ENCODE data around the gene DGCR2.

DGCR2 gene

DNA sequence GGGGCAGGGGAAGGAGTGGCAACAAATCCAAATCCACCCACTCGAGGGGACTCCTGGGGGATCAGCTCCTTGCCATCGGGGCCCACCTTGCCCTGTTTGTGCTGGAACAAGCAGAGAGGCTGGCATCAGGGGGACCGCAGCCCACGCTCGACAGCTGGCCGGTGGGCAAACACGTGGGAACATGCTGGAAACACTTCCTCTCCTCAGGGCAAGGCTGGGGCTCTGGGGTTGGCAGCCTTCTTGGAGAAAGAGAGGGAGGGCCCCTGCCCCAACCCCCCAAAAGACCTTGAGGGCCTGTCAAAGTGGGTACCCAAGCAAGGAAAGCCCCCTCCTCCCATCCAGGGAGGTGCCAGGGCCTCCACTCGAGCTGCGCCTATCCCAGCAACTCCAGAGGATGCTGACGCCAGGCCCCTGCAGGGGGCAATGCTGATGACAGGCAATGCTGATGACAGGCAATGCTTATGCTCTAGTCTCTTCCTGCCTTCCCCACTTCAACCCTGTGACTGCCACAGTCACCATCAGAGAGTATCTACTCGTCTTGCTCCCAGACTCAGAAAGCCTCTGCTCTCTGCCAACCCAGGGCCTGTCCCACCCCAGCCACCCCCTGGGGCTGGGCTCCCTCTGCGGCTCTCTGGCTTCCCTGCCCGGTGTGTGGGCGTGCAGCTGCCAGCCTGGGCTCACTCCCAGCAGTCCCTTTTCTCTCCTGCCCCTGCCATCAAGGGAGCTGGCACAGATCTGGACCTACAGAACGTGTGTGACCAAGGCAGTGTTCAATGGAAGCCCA is 16.2 kb upstream of the DGCR2 start:
- no peak for DNase-seq (ENCODE audit: low read depth in 1 of 2, low spot score in 1 of 2)
- Histone ChIP-seq H3K27me3 (ENCODE audit: insufficient read depth, poor library complexity, severe bottlenecking) (no peaks in the 10 kb centered on the region), H3K27ac (replicated peaks) (no peak overlapping the region), H3K4me3 (replicated peaks; ENCODE audit: insufficient read depth, low read length) (no peak overlapping the region)
- TF ChIP-seq, protein P1, sequence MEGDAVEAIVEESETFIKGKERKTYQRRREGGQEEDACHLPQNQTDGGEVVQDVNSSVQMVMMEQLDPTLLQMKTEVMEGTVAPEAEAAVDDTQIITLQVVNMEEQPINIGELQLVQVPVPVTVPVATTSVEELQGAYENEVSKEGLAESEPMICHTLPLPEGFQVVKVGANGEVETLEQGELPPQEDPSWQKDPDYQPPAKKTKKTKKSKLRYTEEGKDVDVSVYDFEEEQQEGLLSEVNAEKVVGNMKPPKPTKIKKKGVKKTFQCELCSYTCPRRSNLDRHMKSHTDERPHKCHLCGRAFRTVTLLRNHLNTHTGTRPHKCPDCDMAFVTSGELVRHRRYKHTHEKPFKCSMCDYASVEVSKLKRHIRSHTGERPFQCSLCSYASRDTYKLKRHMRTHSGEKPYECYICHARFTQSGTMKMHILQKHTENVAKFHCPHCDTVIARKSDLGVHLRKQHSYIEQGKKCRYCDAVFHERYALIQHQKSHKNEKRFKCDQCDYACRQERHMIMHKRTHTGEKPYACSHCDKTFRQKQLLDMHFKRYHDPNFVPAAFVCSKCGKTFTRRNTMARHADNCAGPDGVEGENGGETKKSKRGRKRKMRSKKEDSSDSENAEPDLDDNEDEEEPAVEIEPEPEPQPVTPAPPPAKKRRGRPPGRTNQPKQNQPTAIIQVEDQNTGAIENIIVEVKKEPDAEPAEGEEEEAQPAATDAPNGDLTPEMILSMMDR (IDR thresholded peaks at IDR 0.05; ENCODE audit: insufficient read depth, low read length): no peak
- TF ChIP-seq POLR2AphosphoS5 (IDR thresholded peaks at IDR 0.05; ENCODE audit: low read depth) (no peak), REST (IDR thresholded peaks at IDR 0.05; ENCODE audit: insufficient replicate concordance, low read depth) (no peak), SPI1 (IDR thresholded peaks at IDR 0.05; ENCODE audit: borderline replicate concordance, low read depth) (no peak), GABPA (IDR thresholded peaks at IDR 0.05; ENCODE audit: low read depth) (no peak)

DNA sequence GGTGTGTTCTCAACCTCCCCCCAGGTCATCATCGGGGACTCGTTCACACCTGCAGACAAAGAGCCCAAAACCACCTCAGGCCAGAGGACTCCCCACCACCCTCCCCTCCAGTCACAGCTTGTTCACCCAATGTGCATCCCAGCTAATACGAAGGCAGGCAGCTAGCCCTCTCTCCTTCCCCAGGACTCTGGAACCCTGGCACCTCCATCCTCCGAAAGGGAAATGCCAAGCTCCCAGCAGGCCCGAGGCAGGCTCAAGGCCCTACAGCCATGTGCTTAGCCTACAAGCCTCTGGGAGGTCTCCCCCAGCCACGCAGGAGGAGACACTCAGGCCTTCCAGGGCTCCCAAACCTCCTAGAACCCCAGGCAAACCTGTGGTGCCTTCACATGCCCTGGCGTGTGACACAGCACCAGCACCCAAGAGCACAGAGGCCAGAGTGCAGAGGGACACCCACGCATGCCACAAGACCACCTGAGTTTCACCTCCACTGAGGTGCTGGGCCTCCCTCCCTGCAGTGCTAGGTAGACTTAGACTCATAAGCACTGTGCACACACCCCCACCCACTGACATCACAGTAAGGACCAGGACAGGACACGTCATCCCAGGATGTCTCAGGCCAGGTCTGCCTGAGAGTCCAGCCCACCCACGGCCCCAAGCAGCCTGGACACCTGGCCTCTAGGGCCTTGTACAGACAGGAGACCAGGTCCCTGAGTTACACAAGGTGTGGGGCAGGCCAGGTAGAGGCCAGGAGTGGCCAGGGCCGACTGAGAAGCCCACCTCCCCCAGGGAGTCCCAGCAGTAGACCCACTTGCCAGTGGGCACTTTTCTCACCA is 15.4 kb upstream of the DGCR2 start:
- TF ChIP-seq GABPA (IDR thresholded peaks at IDR 0.05; ENCODE audit: low read depth): no peak
- TF ChIP-seq REST (IDR thresholded peaks at IDR 0.05; ENCODE audit: insufficient replicate concordance, low read depth): no peak
- TF ChIP-seq POLR2AphosphoS5 (IDR thresholded peaks at IDR 0.05; ENCODE audit: low read depth): no peak
- Histone ChIP-seq H3K27ac (replicated peaks) (no peak overlapping the region), H3K4me3 (replicated peaks; ENCODE audit: insufficient read depth, low read length) (no peak overlapping the region), H3K27me3 (ENCODE audit: insufficient read depth, poor library complexity, severe bottlenecking) (no peaks in the 10 kb centered on the region)
- no peak for DNase-seq (ENCODE audit: low read depth in 1 of 2, low spot score in 1 of 2)

DNA sequence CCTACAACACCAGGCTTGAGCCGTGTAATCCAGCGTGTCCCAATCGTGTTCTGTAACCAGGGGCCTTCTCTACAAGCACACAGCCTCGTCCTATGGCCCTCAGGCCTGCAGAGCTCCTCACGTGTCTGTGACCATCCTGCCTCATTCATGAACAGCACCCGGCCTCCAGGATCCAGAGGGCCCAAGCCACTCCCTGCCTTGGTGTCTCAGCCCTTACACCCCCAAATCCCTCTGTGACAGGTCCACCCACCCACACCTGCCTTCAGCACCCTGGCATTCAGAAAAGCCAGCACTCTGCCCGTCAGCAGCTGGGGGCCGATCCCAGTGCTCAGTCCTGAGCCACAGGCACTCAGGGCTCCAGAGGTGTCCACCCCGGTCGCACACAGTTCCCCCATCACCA is 14.7 kb upstream of the DGCR2 start:
- no peak for TF ChIP-seq POLR2AphosphoS5 (IDR thresholded peaks at IDR 0.05; ENCODE audit: low read depth)
- TF ChIP-seq REST (IDR thresholded peaks at IDR 0.05; ENCODE audit: insufficient replicate concordance, low read depth): no peak
- TF ChIP-seq SPI1 (IDR thresholded peaks at IDR 0.05; ENCODE audit: borderline replicate concordance, low read depth): no peak
- TF ChIP-seq GABPA (IDR thresholded peaks at IDR 0.05; ENCODE audit: low read depth): no peak
- TF ChIP-seq, protein P1 (IDR thresholded peaks at IDR 0.05; ENCODE audit: insufficient read depth, low read length): no peak
- no peak for DNase-seq (ENCODE audit: low read depth in 1 of 2, low spot score in 1 of 2)
- H3K27me3 ChIP-seq (ENCODE audit: insufficient read depth, poor library complexity, severe bottlenecking): no peaks in the 10 kb centered on the region
- no peak overlapping the region for H3K27ac ChIP-seq (replicated peaks)
- H3K4me3 ChIP-seq (replicated peaks; ENCODE audit: insufficient read depth, low read length): no peak overlapping the region

Data from HL-60 (cell line).